Transverse colon (tissue), 4 donors: Measurements from ENCODE around the gene SLC46A1.

Experiments
- CTCF ChIP-seq, 5 experiments: fragments of 200-600 bp in 3 of 5; fragments of 450-650 bp in 2 of 5; sonication (generic) in 3 of 5; IDR thresholded peaks; 1 replicate in 2 of 5; 2 replicates in 3 of 5; pipeline ENCODE4 v1.5.1; 2016 to 2017; ENCODE audit warnings: antibody characterized with exemption in 5 of 5, inconsistent platforms in 3 of 5, mild to moderate bottlenecking in 2 of 5, moderate library complexity in 1 of 5
- EP300 ChIP-seq: sonication (generic); formaldehyde crosslinking; IDR thresholded peaks from one replicate; pipeline ENCODE4 v1.6.1; 2017; ENCODE audit warnings: antibody characterized with exemption, low read depth
- POLR2AphosphoS5 ChIP-seq, 3 donors: sonication (generic); formaldehyde crosslinking; IDR thresholded peaks; one replicate each; pipeline ENCODE4 v1.6.1; 2016; ENCODE audit warnings: antibody characterized with exemption in 3 of 3

GRCh38 chr17:28390984-28391383 is 15.0 kb downstream of the SLC46A1 start:
- TF ChIP-seq CTCF (IDR thresholded peaks at IDR 0.05), result no peak
- TF ChIP-seq POLR2AphosphoS5 (IDR thresholded peaks at IDR 0.05), result no peak
- TF ChIP-seq EP300, result no peak
